HG03565 (cell line): ENCODE results near the gene FUOM.

Source experiments
- ATAC-seq: cut with Tn5 transposase; IDR thresholded peaks from one replicate; pipeline ENCODE4 v1.9.1; 2021; ENCODE audit warnings: mild to moderate bottlenecking, moderate library complexity; ENCODE audit not compliant: unreplicated experiment

The FUOM gene

DNA sequence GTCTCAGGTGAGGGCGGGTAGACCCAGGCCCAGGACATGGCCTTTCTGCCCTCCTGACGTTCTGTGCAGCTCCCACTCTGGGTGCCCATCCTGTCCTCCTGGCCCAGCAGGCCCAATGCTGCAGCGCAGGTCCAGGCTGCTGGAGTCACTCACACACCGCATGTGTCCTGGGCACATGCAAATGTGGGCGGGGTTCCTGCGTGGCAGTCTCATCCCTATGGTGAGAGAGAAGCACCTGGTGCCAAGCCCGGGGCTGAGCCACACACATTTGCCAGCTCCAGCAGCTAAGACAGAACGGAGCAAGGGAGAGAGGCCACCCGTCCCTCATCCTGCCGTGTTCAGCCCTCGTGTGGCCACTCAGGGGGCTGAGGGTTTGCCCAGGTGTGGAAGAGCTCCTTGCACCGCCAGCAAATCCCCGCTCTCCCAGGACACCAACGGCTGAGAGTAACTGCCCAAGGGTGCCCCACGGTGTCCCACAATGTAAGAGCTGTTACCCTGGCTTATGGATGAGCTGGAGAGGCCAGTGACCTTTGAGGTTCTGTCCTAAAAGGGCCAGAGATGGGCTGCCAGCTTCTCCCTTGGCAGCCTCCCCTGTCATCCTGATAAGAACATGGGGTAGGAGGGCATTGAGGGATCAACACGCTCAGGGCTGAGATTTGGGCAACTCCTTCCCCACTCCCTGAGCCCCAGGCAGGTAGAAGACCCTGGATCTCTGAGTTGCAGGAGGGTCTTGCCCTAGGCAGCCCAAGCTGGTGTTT is 4.4 kb downstream of the FUOM start:
- ATAC-seq: no peak

DNA sequence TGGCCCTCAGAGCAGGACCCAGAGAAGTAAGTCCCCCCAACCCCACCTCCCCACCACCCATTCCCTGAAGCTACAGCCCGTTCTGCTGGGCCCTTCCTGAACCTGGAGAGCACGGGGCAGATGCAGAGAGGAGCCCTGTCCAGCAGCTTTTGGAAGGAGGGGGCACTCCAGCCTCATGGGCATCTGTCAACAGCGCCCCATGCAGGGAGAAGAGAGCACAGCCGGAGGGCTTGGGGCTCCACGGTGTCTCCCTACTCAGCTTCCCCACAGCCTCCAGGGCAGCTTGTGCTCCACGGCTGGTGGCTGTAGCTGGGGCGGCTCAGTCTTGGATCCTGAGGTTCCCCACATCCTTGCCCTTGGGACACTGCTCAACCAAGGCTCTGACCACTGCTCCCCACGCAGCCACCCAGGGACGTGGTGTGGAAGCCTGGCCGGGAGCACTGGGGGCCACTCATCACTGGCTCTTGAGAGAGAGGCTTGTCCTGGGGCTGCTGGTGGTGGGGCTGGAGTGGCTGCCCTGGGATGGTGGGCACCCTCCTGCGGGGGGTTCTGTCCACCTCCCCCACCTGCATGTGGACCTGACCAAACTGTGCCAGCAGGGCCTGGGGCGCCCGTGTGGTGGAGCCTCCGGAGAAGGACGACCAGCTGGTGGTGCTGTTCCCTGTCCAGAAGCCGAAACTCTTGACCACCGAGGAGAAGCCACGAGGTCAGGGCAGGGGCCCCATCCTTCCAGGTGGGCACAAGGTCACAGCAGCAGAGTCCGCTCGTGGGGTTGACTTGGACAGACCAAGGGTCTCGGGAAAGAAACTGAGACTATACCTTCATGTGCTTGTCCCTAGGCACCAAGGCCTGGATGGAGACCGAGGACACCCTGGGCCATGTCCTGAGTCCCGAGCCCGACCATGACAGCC is 6.2 kb downstream of the FUOM start:
- no peak for ATAC-seq

DNA sequence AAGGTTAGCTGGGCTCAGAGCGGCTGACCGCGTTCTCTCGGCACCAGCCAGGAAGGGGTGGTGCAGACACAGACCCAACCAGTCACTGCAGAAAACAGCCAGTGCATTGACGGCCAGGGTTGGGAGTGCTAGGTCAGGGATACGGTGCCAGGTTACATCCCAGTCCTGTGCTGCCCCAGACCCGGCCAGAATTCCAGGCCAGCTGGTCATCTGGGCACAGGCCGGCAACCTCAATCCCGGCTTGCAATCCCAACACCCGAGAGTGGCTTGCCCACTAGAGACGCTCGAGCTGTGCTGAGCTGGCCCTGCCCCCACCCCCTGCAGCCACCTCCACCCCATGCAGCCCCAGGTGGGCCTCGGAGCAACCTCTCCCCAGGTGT is 6.9 kb downstream of the FUOM start:
- ATAC-seq: no peak

GRCh38 chr10:133350283-133350949 is 7.4 kb downstream of the FUOM start:
- ATAC-seq: no peak

- ATAC-seq: no peak
Observed at GRCh38 chr10:133349577-133350011, 8.2 kb downstream of the FUOM start.

GRCh38 chr10:133349160-133349568 is 8.7 kb downstream of the FUOM start:
- no peak for ATAC-seq

DNA sequence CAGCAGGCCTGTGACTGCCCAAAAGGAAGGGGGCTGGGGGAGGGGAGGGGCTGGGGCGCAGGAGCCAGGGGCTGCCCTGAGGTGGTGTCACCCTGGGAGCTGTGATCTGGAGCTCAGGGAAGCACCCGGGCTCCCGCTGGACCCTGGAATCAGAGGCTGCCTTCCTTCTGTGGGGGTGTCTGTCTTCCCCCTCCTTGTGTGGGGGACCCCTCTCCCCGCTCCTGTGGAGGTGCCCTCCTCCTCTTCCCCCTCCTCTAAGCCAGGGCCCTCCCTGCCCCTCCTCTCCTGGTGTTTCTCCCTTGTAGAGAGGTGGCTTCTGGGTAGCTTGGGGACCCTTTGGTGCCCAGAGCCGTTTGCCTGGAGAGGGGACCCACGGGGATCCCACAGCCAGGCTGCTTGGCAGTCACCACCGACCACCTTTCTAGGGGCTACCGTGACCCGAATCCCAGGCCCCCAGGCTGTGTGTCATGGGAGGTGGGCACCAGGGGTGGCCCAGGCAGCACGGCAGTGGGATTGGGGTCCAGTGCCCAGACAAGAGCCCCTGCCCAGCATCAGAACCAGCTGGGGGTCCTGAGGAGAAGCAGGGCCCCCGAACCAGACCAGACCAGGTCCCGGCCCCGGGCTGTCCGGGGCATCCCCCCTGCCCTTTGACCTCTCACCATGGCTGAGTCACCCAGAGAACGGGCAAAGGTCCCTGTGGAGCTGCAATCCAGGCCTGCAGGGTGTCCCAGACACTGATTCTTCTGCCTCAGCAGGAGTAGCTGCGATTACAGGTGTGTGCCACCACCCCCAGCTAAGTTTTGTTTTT is 9.9 kb downstream of the FUOM start:
- no peak for ATAC-seq

DNA sequence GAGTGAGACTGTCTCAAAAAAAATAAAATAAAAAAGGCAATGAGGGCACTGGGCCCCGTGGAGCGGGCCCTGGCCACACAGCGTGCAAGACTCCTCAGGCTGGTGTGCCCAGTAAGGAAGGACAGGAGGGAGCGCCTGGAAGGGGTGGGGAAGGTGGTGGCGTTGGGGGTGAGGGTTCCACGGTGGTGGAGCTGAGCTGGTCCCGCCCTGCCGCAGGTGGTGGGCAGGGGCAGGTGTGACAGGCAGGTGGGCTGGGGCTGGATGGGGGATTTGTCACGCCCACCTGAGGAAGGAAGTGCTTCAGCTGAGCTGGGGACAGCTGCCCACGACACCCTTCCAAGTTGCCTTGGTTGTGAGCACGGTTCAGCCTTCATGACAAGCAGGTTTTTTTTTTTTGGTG is 11.4 kb downstream of the FUOM start:
- ATAC-seq: no peak

DNA sequence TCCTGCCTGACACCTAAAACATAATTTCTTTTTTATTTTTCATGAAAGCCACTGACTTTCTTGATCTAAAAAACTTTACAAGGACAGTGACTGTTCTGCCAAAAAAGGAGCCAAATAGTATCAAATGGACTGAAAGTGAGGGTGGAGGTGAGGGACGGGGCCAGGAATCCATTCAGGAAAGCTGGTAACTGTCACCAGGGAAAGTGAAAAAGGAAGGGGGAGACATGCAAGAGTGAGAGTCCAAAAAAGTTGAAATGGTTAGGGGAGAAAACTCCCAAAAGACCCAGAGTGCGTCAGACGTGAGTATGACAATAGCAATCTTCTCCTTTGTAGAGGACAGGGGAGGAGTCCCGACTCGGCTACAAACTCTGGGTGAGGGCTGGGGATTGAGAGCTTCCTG is 13.6 kb downstream of the FUOM start:
- ATAC-seq: no peak

- ATAC-seq: no peak
Observed at GRCh38 chr10:133343558-133343957, 14.3 kb downstream of the FUOM start.

GRCh38 chr10:133342942-133343341 is 14.9 kb downstream of the FUOM start:
- ATAC-seq: no peak

- ATAC-seq: no peak
Observed at GRCh38 chr10:133341983-133342382, 15.8 kb downstream of the FUOM start.

DNA sequence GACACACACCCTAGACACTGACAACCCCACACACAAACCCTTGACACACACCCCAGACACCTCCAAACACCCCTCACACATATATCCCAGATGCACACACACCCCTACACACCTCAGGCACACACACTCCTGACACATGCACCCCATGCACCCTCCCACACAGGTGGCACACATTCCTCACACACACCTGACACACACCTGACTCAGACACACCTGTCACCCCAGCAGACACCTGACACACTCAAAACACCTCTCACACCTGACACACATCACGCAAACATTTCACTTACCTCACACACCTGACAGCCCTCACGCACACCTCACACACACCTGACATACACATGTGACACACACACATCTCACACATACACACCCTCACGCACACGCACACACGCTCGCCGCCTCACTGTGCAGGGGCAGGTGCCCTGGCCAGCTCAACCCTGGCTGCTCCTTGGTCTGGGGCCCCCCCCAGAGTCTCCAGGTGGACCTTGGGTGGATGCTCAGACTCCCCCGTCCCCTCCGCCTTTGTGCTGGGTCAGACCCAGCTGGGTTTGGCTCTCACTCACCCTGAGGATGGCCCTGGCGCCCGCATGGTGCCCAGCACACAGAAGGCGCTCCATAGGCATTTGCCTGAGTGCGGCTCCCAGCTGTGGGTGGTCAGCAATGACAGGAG is 18.0 kb downstream of the FUOM start:
- no peak for ATAC-seq

GRCh38 chr10:133338080-133339071 is 19.4 kb downstream of the FUOM start:
- no peak for ATAC-seq

DNA sequence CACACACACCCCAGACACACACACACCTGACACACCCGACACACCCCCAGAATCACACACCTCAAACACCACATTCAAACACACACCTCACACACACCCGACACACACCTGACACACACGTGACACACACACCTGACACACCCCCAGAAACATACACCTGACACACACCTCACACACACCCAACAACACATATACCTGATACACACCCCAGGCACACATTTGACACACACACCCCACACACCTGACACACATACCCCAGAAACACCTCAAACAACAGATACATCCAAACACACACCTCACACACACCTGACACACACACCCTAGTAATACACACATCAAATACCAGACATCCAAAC is 20.5 kb downstream of the FUOM start:
- no peak for ATAC-seq

DNA sequence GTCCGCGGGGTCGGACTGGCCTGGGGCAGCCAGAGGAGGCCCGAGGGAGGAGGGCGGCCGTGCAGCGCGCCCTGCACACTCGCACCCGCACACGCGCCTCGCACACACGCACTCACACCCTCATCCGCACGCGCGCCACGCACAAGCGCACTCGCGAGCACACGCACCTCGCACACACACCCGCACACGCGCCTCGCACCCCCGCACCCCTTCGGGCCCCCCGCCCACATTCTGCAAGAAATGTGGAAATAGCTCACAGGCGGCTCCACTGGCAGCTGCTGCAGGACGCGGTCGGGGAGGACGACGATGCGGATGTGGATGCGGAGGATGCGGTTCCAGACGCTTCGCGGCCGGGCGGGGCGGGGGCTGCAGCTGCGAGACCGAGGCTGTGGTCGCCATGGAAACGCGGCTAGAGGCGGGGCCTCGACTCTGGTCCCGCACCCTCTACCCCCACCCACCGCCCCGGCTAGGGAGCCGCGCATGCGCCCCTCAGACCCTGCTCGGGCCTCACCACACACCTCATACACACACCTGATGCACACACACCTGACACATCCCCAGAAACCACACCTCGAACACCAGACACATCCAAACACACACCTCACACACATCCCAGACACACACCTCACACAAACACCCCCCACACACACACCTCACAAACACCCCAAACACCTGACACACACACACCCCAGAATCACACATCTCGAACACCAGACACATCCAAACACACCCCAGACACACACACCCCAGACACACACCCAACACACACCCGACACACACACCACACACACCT is 21.0 kb downstream of the FUOM start, which contains the start of gene CALY:
TSS of gene CALY (minus strand) at position 320 of the 793 bp plus-strand sequence. CDS start 7,907 bp downstream, outside the sequence.
- ATAC-seq: no peak

DNA sequence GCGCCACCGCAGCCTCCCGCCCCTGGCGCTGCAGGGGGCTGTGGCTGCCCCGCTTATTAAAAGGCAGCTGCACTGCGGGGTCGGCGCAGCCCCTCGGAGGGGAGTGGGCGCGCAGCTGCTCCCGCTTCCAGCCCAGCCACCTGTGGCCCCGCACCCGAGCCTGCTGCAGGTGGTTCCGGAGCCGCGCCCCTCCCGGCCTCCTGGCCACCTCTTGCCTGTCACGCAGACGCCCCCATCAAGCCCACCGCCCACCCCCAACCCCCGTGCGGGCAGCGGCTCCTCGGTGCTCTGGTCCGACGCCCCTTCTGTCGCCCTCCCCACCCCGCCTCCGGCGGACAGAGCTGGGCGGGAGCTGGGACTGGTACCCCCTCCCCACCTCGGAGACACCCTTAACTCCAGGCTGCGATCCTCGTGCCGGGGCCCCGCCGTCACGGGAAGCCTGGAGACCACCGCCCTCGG is 21.7 kb downstream of the FUOM start:
- no peak for ATAC-seq
